Measurements from ENCODE around the gene UBASH3A. TPM values are rescaled to one million over a fixed set of nuclear protein-coding genes. Genes with fewer than 3 reads are reported as not detected.

The UBASH3A gene
- total RNA-seq, 1 donor from 2014 or later, result 0.71 TPM

DNA sequence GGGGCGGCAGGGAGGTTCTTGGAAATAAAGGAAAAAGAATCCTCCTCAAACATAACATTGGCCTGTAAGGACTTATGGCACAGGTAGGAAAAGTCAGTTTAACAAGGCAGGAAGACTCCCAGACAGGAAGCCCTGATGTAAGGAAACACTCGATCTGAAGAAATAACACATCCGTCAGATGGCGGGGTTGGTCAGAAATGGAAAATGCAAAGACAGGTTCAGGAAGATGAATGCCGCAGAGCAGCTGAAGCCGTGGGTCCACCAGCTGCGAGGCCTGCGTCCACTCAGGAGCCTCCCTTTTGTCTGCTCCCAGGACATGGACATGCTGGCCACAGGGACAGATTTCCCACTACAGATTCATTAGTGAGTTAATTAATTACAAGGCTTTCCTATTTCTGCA is 88.5 kb downstream of the UBASH3A start:
- intact Hi-C loops (cut with DNase I), result no loop called here
- DNase-seq (ENCODE audit: low spot score) (no peak), ATAC-seq (no peak)

DNA sequence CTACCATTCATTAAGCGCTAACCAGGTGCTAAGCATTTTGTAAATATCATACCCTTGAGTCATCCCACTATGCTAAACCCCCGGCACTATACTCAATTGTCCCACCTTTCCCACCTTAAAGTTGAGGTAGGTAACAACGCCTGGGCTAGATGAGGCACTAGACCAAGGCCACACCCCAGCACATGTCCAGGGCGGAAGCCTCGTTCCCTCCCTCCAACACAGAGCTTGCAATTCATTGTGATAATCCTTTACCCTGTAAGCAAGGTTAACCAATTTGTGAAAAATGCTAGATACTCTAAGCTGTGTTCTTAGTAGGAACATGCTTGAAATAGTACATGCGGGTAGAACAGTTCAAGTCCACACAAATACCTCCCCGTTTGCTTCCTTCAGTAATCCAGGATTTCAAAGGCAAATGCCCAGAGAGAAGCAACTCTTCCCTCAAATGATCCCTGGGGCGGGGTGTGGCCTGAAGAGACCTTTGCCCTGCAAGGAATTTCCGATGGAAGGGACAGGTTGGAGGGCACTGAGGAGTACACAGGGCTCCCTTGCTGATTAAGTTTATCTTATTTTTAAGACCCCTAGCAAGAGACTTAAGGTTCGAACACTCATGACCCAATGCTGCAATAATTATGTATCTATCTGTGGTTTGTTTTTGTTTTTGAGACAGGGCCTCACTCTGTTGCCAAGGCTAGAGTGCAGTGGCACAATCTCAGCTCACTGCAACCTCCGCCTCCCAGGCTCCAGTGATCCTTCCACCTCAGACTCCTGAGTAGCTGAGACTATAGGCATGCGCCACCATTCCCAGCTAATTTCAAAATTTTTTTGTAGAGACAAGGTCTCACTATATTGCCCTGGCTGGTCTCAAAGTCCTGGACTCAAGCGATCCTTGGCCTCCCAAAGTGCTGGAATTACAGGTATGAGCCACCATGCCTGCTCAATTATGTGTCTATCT is 89.7 kb downstream of the UBASH3A start:
- DNase-seq (ENCODE audit: low spot score), result no peak
- intact Hi-C loops (cut with DNase I), result no loop called here

DNA sequence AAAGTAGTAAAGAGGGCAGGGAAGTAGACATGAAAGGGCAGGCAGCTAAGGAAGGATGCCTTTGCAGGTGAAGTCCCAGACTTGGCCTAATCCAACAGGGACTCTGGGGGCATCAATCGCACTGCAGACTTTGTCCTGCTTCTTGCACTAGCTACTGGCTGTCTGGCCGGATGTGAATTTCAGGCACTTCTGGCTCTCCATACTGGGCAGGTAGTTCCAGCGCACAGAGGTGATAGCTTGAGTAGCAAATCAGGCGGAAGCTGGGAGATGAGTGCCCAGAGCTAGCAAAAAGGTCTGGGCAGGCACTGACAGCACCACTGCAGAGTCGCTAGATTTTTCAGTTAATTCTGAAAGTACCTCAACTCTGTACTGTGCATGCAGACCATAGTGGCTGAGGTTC is 91.3 kb downstream of the UBASH3A start:
- intact Hi-C loops (cut with DNase I), result no loop called here

More for the DNA sequence above, 89.7 kb downstream of the UBASH3A start:
- ATAC-seq, result no peak

DNA sequence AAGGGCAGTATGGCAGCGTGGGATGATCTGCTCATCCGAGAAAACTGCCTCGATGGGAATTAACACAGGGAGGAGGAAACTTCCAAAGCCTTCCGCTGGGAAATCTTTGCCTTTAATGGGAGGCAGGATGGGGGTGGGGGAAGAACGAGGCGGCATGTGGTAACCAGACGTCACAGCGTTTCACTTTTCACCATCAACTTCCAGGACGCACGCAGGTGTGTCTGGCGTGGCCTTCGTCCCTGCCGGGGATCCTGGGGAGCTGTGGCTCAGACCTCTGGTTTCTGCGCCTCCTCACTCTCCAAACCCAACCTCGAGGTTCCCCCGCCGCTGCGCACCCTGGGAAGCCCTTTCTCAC is 92.0 kb downstream of the UBASH3A start:
- DNase-seq (ENCODE audit: low spot score) (no peak), ATAC-seq (no peak)
- intact Hi-C loops (cut with DNase I), result no loop called here

More for the DNA sequence above, 91.3 kb downstream of the UBASH3A start:
- no peak for ATAC-seq
- DNase-seq (ENCODE audit: low spot score), result no peak

DNA sequence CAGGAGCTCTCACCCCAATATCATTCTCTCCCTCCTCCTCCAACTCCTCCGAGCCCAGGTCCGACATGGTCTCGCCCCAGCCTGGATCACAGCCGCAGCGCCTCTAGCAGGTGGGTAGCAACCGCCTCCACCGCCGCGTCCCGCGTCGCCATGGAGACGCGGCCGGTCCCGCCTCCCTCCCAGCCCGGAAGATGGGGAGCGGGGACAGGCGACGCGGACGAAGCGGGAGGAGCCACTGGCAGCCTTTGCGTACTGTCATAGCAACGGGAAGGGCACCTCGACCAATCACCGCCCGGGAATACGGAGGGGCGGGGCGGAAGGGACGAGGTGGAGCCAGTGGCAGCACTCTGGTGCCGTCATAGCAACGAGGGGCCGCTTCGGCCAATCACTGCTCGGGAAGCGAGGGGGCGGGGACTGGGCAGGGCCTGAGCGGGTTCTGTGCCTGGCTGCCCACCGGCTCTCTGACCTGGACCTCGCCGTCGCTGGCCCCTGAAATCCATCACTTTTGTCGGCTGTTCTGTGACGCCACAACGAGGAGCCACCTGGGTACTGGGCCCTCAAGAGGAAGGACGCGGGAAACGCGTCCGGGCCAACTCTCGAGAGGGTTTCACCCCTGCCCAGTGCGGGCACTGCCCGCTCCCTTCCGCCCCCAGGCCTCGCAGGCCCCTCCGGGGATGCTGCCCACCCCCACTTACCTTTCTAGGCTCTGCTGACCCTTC is 92.6 kb downstream of the UBASH3A start, which contains the start of gene RSPH1:
TSS of gene RSPH1 (minus strand) at position 105 of the 719 bp plus-strand sequence. CDS start at position 67, 38 bp downstream.
- ATAC-seq, result peak; percentile 99
- peak; percentile 100 for DNase-seq (ENCODE audit: low spot score)
- intact Hi-C loops (cut with DNase I), result no loop called here

DNA sequence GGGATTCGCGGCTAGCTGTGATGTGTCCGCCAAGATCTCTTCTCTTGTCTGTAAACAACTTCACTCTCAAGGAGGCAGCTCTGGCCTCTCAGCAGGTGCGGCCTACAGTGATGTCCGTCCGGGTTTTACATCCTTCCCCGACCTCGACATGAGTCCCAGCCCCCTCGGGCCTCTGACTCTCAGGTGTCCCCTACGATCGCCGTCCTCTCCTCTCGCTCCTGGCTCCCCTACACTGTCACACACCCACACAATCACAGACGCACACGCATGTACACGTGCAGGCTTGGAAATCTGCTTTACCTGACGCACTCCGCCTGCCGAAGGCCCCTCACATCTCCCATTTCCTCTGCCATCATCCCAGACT is 93.1 kb downstream of the UBASH3A start:
- ATAC-seq (peak; percentile 21), DNase-seq (ENCODE audit: low spot score) (peak; percentile 65)
- intact Hi-C loops (cut with DNase I), result no loop called here

Other genes starting within 250 kb of the UBASH3A start
- gene ABCG1, start 184.8 kb upstream of the UBASH3A start, total RNA-seq, result 44.2 TPM
- 6.1 TPM for gene TFF3, start 88.5 kb upstream of the UBASH3A start, total RNA-seq
- gene TFF2, start 52.9 kb upstream of the UBASH3A start, total RNA-seq, result not detected
- not detected for gene TFF1, start 37.4 kb upstream of the UBASH3A start, total RNA-seq
- not detected for gene TMPRSS3, start 7.8 kb upstream of the UBASH3A start, total RNA-seq
- 0.58 TPM for gene RSPH1, start 92.3 kb downstream of the UBASH3A start, total RNA-seq
- 7.4 TPM for gene SLC37A1, start 110.0 kb downstream of the UBASH3A start, total RNA-seq
- gene PDE9A, start 249.7 kb downstream of the UBASH3A start, total RNA-seq, result 32.6 TPM

All from sciatic nerve (tissue), 2 donors.